Lung (tissue), 12 donors: ENCODE measurements around the gene ALOX15B. TPM values are rescaled to one million over a fixed set of nuclear protein-coding genes. Genes with fewer than 3 reads are reported as not detected.

ENCODE experiments used
- ATAC-seq: fragments of 200-7000 bp; cut with Tn5 transposase; one replicate; pipeline ENCODE4 v1.9.1; 2020; ENCODE audit warnings: moderate number of reproducible peaks; ENCODE audit not compliant: insufficient read depth, low FRiP score
- DNase-seq, 3 donors: peaks; one replicate each; pipeline ENCODE4 v3.0.0-alpha.2; 2013 to 2017
- H3K27ac ChIP-seq, 2 donors: one replicate each; pipeline ENCODE4 v1.5.1; 2013; ENCODE audit warnings: mild to moderate bottlenecking in 2 of 2, moderate library complexity in 2 of 2, control low read depth in 1 of 2, inconsistent platforms in 1 of 2, low read depth in 1 of 2, low read length in 1 of 2
- H3K27me3 ChIP-seq, 3 donors: one replicate each; pipeline ENCODE4 v1.5.1; 2013; ENCODE audit warnings: low read length in 2 of 3; ENCODE audit not compliant: control insufficient read depth in 3 of 3, insufficient read depth in 3 of 3
- H3K36me3 ChIP-seq, 4 donors: one replicate each; pipeline ENCODE4 v1.5.1; 2013; ENCODE audit warnings: low read length in 4 of 4, mild to moderate bottlenecking in 1 of 4, moderate library complexity in 1 of 4; ENCODE audit not compliant: control insufficient read depth in 4 of 4, insufficient read depth in 4 of 4
- H3K4me1 ChIP-seq, 5 donors: one replicate each; pipeline ENCODE4 v1.5.1; 2013; ENCODE audit warnings: low read length in 5 of 5, mild to moderate bottlenecking in 2 of 5, moderate library complexity in 1 of 5; ENCODE audit not compliant: control insufficient read depth in 5 of 5, insufficient read depth in 5 of 5
- H3K4me3 ChIP-seq: one replicate; pipeline ENCODE4 v1.5.1; 2013; ENCODE audit warnings: mild to moderate bottlenecking, control low read depth, moderate library complexity
- H3K9ac ChIP-seq, 2 donors: one replicate each; pipeline ENCODE4 v1.5.1; 2013; ENCODE audit warnings: low read length in 2 of 2, control low read depth in 1 of 2; ENCODE audit not compliant: insufficient read depth in 1 of 2
- H3K9me3 ChIP-seq, 4 donors: one replicate each; pipeline ENCODE4 v1.5.1; 2013; ENCODE audit warnings: low read length in 3 of 4, mild to moderate bottlenecking in 1 of 4, moderate library complexity in 1 of 4; ENCODE audit not compliant: control insufficient read depth in 4 of 4, insufficient read depth in 3 of 4
- WGBS, 2 donors: extraction: QIAGEN DNeasy Blood & Tissue Kit; methylation state at CpG; one replicate each; pipeline ENCODE4 v1.1.7; 2013; 5-methylcytosine and 5-hydroxymethylcytosine counted together
- polyA plus RNA-seq, 2 donors: library from polyadenylated mRNA; stranded (reverse); fragments of 200-250 nt; gene quantifications; one replicate each; pipeline ENCODE4 v1.2.1, GENCODE V29; 2013
- total RNA-seq, 2 donors: library from RNA; depleted of rRNA in 1 of 2; stranded (reverse); fragments of >200 nt in 1 of 2; gene quantifications; one replicate each; pipeline ENCODE4 v1.2.1, GENCODE V29; 2014 to 2021
- TF ChIP-seq, protein P1 (sequence below): IDR thresholded peaks from 2 replicates; pipeline ENCODE4 v1.5.1; 2012; ENCODE audit warnings: mild to moderate bottlenecking; ENCODE audit errors: control extremely low read depth, extremely low read depth
- donor health status: control.
- donor health status: control.
- donor health status: Bipolar disorder and iron deficiency.
- donor health status: healthy.
- donor health status: DM: yes; HTN: yes; CAD: no.

ALOX15B gene
- total and polyA plus RNA-seq, 4 donors: 3.4 to 135 (median 73.8) TPM

DNA sequence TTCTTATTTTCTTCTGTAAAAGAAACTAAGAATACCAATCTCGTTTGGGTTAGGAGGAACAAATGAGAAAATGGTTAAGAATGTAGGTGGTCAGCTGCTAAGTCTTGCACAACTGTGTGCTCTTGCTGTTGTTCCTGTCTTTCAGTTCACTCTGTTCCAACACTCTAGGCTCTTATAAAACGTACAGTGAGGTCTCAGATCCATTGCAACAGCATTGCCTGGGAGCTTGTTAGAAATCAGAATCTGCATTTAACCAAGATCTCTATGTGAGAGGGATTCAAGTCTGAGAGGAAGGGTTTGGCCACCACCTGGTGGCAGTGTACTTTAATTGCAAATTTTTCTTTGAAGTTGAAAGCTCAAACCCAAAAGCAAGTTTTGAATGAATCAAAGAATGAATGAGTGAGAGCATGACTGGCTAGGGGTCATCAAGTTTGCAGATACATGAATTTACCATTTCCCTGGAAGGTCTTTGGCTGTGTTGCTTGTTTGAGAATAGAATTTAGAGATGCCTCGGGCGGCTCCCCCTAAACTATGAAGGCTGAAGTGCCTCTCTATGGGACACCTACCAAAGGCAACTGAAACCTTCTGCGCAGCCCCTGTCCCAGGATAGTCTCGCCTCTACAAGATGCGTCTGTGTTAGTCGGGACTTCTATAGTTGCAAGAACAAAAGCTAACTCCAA lies 2.5 kb downstream of the ALOX15B start:
- H3K4me3 ChIP-seq: no peak overlapping the region
- no peak overlapping the region for H3K9ac ChIP-seq
- no peaks in the 10 kb centered on the region for H3K36me3 ChIP-seq
- ATAC-seq (peak; percentile 32), DNase-seq (peak; percentile 33 to 66 (median 57))
- H3K27me3 ChIP-seq: peaks cover 0 to 2% (median 0%) of the 10 kb centered on the region in 3 donors
- peak overlapping the region in 1 of 2 donors; percentile 82 for H3K27ac ChIP-seq
- H3K4me1 ChIP-seq: peaks cover 0 to 8% (median 0%) of the 10 kb centered on the region in 5 donors
- WGBS, 2 donors: 59 to 68% methylated on average over 8 of the region's 8 CpGs
- H3K9me3 ChIP-seq: peaks cover 0 to 5% (median 0%) of the 10 kb centered on the region in 4 donors
- TF ChIP-seq, protein P1, sequence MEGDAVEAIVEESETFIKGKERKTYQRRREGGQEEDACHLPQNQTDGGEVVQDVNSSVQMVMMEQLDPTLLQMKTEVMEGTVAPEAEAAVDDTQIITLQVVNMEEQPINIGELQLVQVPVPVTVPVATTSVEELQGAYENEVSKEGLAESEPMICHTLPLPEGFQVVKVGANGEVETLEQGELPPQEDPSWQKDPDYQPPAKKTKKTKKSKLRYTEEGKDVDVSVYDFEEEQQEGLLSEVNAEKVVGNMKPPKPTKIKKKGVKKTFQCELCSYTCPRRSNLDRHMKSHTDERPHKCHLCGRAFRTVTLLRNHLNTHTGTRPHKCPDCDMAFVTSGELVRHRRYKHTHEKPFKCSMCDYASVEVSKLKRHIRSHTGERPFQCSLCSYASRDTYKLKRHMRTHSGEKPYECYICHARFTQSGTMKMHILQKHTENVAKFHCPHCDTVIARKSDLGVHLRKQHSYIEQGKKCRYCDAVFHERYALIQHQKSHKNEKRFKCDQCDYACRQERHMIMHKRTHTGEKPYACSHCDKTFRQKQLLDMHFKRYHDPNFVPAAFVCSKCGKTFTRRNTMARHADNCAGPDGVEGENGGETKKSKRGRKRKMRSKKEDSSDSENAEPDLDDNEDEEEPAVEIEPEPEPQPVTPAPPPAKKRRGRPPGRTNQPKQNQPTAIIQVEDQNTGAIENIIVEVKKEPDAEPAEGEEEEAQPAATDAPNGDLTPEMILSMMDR: peak; percentile 42

DNA sequence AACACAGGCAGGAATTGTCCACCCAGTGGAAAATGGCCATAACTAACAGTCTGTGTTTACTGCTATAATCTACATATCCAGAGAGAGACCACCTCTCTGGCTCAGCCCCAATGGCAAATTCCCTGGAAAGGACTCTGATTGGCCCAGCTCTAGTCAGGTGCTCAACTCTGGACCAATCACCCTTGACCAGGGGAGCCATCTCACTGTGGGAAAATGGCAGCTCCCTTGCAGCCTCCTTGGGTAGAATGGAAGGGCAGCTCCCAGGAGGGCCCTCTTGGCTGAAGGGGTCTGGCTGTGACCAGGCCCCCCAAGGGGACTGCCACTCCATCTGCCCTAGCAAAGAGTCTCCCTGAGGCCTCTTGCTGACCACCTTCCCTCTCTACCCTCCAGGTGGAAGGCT lies 3.1 kb downstream of the ALOX15B start:
- TF ChIP-seq, protein P1: no peak
- H3K27me3 ChIP-seq: peaks cover 0 to 2% (median 0%) of the 10 kb centered on the region in 3 donors
- DNase-seq: no peak
- ATAC-seq: no peak
- no peak overlapping the region for H3K27ac ChIP-seq
- H3K4me1 ChIP-seq: peaks cover 0 to 8% (median 0%) of the 10 kb centered on the region in 5 donors
- no peak overlapping the region for H3K4me3 ChIP-seq
- no peak overlapping the region for H3K9ac ChIP-seq
- peaks cover 0 to 5% (median 0%) of the 10 kb centered on the region in 4 donors for H3K9me3 ChIP-seq
- H3K36me3 ChIP-seq: no peaks in the 10 kb centered on the region

DNA sequence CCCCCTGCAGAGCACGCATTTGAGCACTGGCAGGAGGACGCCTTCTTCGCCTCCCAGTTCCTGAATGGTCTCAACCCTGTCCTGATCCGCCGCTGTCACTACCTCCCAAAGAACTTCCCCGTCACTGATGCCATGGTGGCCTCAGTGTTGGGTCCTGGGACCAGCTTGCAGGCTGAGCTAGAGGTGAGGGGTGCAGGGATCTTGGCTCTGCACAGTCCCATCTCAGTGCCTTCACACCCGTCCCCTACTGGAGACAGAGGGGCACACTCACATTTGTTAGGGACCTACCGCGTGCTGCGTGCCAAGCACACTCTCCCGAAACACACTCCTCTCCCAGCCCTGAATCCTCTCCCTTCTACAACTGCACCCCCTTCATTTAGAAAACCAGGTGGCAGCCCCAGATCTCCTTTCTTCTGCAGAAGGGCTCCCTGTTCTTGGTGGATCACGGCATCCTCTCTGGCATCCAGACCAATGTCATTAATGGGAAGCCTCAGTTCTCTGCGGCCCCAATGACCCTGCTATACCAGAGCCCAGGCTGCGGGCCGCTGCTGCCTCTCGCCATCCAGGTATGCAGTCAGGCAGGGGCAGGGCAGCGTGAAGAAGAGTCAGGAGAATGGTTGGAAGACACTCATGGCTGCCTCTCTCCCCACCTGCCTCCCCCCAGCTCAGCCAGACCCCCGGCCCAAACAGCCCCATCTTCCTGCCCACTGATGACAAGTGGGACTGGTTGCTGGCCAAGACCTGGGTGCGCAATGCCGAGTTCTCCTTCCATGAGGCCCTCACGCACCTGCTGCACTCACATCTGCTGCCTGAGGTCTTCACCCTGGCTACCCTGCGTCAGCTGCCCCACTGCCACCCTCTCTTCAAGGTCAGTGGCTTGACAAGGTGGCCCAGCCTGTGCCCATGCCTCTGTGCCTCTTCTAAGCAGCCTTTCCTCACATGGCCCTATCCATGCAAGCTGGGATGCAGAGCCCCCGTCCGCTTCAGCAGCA lies 6.3 kb downstream of the ALOX15B start:
- Histone ChIP-seq H3K4me1 (peaks cover 0 to 8% (median 0%) of the 10 kb centered on the region in 5 donors), H3K9me3 (peaks cover 0 to under 1% (median 0%) of the 10 kb centered on the region in 4 donors), H3K4me3 (no peak overlapping the region), H3K27me3 (no peaks in the 10 kb centered on the region), H3K27ac (no peak overlapping the region), H3K36me3 (no peaks in the 10 kb centered on the region), H3K9ac (no peak overlapping the region)
- ATAC-seq: no peak
- TF ChIP-seq, protein P1: no peak
- no peak for DNase-seq
- WGBS, 2 donors: 85 to 96% methylated on average over 22 to 24 of the region's 24 CpGs
